Measurements from ENCODE around the gene C7. TPM values are rescaled to one million over a fixed set of nuclear protein-coding genes. Genes with fewer than 3 reads are reported as not detected.
"Not testable (repeated sequence)": the region's sequence is repeated elsewhere in the genome, so short reads cannot be mapped to it uniquely, and the experiment has no call there.

C7 gene
- 100 to 1,000 TPM; 179 to 208 (median 206) TPM for polyA plus RNA-seq (ENCODE audit: insufficient read length in 3 of 3)

DNA sequence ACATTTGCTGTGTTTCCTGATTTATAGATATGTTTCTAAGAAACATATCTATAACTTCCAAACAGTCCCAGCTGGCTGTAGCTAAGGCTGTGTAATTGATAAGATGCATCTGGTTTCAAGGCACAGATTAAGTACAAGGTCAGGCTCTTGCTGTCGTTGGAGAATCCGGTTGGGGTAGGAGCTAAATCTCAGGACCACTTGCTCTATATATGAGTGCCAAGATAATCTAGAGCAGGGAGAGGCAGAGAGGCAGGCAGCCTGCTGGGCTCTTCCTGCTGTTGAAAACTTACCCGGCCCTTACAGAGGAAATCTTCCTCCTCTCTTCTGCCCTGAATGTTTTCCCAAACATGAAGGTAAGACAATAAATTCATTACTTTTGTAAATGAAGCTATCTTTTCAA lies at the start of gene C7:
C7 (plus strand) TSS at position 234 of the 400 bp plus-strand sequence; CDS start at position 348, 114 bp downstream.
- peak in 2 of 3 donors; percentile 37 to 57 for DNase-seq (ENCODE audit: low read depth in 3 of 3, low spot score in 2 of 3)

DNA sequence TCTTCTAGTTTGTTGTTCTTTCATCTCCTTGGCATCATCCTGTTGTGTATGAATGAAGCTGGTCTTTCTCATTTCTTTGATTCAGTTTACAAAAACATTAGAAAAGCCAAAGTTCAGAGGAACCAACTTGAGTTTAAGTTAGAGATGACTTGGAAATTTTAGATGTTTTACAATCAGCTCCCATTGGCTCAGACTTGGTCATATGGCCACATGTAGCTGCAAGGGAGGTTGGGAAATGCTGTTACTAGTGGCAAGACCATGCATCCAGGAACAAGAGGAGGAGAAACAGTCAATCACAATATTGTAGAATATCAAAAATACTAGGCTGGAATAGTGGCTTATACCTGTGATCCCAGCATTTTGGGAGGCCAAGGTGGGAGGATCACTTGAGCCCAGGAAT lies 48.6 kb upstream of the C7 start:
- DNase-seq (ENCODE audit: low read depth in 3 of 3, low spot score in 2 of 3) = no peak

DNA sequence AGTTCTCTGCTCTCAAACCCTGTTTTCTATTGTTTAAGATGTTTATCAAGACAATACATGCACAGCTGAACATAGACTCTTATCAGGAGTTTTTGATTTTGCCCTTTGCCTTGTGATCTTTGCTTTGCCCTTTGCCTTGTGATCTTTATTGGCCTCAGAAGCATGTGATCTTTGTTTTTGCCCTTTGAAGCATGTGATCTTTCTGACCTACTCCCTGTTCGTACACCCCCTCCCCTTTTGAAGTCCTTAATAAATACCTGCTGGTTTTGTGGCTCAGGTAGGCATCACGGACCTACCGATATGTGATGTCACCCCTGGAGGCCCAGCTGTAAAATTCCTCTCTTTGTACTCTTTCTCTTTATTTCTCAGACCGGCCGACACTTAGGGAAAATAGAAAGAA lies 44.3 kb upstream of the C7 start:
- not testable (repeated sequence) for DNase-seq (ENCODE audit: low read depth in 3 of 3, low spot score in 2 of 3)

DNA sequence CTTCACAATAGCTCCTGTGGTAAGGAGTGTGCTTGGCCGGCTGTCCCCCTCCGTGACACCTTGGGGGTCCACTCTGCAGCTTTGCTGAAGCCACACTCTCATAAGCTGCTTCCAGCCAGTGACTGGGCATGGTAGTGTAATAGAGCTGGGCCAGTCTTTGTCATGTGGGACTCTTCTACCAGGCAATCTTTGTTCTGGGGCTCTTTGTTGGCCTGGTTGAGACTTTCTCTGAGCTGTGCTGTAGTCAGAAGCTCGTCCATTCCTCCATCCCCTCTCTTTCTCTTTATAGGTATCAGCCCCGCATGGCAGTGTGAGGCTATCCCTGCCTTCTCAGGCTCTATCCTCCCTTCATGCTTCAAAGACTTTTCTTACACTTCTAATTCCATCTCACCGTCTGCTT lies 42.5 kb upstream of the C7 start:
- DNase-seq (ENCODE audit: low read depth in 3 of 3, low spot score in 2 of 3) = no peak

DNA sequence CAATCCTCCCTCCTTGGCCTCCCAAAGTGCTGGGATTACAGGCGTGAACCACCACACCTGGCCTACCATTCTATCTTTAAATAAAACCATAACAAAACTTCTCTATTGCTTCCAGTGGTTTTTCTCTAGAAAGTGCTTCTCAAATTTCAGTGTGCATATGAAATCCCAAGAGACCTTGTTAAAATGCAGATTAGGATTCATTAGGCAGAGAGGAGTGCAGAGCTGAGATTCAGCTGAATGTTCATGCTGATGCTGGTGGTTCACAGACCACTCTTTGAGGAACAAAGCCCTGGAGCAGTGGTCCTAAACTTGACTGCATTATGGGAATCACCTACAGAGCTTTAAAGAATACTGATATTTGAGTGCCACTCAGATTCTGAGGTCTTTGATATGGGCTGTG lies 39.9 kb upstream of the C7 start:
- no peak for DNase-seq (ENCODE audit: low read depth in 3 of 3, low spot score in 2 of 3)

DNA sequence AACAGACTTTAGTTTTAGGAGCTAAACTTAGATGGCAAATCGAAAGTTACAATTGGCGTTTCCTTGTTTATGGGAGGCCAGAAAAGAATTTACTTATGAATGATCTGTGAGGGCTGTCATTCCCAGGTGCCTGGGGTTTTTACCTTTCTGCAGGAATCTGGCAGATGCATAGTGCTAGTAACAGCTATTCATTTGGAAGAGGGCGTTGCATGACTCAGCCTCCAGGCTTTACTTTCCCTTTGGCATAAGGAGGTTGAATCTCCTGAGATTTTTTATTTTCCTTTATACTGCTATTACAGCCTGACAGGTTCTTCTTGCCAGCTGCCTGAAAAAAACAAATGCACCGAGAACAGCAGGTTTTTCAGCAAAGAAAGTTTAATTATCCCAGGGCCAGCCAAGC lies 38.1 kb upstream of the C7 start:
- DNase-seq (ENCODE audit: low read depth in 3 of 3, low spot score in 2 of 3) = no peak

DNA sequence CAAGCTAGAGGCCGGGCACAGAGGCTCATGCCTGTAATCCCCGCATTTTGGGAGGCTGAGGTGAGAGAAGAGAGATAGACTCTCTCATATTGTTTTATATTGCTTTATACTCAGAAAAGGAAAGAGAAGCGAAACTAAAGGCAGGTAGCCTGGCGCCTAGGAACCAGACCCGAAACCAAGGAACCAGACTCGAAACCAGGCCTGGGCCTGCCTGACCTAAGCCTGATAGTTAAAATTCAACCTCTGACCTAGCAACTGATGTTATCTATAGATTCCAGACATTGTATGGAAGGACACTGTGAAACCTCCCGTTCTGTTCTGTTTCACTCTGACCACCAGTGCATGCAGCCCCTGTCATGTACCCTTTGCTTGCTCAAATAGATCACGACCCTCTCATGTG lies 37.0 kb upstream of the C7 start:
- DNase-seq (ENCODE audit: low read depth in 3 of 3, low spot score in 2 of 3) = not testable (repeated sequence)

DNA sequence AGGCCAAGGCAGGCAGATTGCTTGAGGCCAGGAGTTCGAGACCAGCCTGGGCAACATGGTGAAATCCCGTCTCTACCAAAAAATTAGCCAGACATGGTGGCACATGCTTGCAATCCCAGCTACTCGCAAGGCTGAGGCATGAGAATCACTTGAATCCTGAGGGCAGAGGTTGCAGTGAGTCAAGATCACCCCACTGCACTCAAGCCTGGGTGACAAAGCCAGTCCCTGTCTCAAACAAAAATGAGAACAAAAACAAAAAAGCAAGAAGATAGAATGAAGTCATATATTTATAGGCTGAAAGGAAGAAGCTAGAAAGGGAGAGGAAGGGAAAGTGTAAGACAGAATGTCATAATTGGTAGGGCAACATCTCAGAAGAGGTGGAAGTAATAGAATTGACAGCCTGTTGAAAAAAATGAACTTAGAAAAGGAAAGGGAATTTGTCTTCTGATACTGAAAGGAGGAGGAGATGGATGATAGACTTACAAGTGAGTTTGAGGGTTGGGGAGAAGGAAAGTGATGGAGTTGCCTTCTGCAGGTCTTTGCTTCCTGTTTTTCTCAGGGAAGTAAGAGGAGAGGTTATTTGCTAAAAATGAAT lies 35.9 kb upstream of the C7 start:
- no peak for DNase-seq (ENCODE audit: low read depth in 3 of 3, low spot score in 2 of 3)

DNA sequence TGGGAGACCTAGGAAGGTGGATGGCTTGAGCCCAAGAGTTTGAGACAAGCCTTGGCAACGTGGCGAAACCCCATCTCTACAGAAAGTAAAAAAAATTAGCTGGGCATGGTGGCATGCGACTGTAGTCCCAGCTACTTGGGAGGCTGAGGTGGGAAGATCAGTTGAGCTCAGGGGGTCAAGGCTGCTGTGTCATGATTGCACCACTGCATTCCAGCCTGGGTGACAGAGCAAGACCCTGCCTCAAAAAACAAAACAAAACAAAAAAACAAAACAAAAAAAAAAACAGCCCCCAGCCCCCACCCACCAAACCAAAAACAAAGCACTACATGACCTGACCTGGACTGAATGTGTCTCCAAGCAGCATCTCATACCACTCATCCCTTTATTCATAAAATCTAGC lies 33.3 kb upstream of the C7 start:
- no peak for DNase-seq (ENCODE audit: low read depth in 3 of 3, low spot score in 2 of 3)

DNA sequence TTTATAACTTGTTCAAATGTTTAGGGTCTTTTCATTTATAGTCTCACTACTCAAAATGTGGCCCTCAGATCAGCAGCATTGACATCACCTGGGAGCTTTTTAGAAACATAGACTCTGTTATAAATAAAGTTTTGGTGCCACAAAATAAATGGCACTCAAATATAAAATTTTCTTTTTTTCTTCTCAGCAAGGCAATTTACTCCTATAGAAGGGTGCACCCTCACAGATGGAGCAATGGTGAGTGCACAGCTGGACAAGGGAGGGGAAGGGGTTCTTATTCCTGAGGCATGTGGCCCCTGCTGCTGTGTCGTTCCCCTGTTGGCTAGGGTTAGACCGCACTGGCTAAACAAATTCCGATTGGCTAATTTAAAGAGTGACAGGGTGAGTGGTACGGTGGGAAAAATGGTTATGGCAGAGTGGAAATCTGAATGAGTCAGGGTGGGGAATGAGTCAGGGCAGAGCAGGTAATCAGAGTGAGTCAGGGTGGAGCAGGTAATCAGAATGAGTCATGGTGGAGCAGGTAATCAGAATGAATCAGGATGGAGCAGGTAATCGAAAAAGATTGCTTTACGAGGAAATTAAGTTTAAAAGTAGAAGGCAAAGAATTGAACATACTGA lies 31.8 kb upstream of the C7 start:
- DNase-seq (ENCODE audit: low read depth in 3 of 3, low spot score in 2 of 3) = no peak

DNA sequence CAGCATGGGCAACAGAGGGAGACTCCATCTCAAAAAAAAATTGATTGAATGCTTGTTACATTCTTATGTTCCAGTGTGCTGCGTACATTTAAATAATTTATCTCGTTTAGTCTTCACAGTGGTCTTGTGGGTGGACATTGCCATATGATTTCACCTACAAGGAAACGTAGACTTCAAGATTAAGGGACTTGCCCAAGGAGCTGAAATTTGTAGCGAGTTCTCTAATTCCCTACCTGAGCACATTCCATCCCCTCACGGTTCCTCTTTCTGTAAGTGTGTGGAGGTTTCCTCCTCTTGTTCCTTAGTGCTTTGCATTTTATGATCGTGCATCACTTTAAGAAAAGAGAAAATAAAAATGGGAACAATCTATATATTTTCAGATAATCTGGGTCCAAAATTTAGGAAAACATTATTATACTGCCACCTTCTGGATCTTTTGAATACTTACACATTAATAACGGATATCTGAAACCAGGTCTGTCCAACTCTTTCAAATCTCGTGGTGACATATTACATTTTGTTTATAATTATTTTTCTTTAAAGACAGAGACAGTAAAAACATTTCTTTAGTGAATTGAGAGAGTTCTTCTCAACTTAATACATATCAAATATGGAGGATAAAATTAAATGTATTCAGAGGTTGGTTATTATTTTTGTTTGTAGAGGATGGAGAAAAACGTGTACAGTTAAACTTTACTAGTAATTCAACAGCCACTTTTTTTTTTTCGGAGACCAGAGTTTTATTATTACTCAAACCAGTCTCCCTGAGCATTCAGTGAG lies 29.9 kb upstream of the C7 start:
- peak in 1 of 3 donors; percentile 10 for DNase-seq (ENCODE audit: low read depth in 3 of 3, low spot score in 2 of 3)

DNA sequence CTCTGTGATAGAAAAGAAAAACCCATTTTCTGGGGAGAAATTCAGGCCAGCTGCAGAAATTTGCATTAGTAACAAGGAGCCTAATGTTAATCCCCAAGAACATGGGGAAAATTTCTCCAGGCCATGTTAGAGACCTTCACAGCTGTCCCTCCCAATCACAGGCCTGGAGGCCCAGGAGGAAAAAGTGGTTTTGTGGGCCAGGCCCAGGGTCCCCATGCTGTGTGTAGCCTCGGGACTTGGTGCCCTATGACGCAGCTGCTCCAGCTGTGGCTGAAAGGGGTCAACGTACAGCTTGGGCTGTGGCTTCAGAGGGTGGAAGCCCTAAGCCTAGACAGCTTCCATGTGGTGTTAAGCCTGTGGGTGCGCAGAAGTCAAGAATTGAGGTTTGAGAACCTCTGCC lies 27.0 kb upstream of the C7 start:
- no peak for DNase-seq (ENCODE audit: low read depth in 3 of 3, low spot score in 2 of 3)

DNA sequence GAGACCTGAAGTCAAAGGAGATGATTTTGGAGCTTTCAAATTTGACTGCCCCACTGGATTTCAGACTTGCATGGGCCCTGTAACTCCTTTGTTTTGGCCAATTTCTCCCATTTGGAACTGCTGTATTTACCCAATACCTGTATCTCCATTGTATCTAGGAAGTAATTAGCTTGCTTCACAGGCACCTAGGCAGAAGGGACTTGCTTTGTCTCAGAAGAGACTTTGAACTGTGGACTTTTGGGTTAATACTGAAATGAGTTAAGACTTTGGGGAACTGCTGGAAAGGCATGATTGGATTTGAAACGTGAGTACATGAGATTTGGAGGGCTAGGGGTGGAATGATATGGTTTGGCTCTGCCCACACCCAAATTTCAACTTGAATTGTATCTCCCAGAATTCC lies 26.2 kb upstream of the C7 start:
- not testable (repeated sequence) for DNase-seq (ENCODE audit: low read depth in 3 of 3, low spot score in 2 of 3)

DNA sequence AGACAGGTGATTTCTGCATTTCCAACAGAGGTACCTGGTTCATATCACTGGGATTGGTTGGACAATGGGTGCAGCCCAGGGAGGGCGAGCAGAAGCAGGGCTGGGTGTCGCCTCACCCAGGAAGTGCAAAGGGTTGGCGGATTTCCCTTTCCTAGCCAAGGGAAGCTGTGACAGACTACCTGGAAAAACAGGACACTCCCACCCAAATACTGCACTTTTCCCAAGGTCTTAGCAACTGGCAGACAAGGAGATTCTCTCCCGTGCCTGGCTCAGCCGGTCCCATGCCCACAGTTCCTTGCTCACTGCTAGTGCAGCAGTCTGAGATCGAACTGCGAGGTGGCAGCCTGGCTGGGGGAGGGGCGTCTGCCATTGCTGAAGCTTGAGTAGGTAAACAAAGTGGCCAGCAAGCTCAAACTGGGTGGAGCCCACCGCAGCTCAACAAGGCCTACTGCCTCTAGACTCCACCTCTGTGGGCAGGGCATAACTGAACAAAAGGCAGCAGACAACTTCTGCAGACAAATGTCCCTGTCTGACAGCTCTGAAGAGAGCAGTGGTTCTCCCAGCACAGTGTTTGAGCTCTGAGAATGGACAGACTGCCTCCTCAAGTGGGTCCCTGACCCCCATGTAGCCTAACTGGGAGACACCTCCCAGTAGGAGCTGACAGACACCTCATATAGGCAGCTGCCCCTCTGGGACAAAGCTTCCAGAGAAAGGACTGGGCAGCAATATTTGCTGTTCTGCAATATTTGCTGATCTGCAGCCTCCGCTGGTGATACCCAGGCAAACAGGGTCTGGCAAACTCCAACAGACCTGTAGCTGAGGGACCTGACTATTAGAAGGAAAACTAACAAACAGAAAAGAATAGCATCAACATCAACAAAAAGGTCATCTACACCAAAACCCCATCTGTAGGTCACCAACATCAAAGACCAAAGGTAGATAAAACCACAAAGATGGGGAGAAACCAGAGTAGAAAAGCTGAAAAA lies 13.6 kb upstream of the C7 start:
- DNase-seq (ENCODE audit: low read depth in 3 of 3, low spot score in 2 of 3) = not testable (repeated sequence)

DNA sequence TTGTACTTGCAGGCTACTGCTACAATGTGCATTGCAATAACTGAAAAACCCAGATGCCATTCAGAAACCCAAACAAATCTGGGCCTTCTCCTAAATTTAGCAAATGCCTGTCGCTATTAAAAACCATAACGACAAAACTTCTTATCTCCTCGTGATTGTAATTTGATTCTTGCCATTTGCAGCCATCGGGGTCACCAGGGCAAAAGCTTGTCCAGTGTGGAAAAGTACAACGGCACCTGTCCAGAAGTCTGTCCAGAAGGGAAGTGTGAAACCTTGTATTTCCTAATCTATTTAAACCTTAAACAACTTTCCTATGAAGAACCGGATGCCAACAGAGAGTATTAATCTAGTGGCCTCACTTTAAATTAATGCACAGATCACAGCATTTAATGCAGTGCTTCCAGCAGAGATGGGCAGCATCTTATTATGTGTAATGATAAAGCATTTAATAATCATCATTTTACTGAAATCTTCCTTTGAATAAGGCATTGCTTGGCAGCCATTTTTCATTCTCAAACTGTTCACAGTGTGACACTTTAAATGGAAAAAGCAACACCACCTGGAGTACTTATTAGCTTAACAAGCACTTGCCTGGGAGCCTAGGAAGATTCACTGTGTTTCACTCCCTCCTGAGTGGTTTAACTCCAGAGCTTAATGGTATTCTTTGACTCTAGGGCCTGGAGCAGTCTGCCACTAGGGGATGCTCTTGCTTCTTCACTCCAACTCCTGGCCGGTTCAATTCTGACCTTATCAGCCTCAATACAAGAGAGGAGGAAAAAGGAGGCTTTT lies 4.9 kb upstream of the C7 start:
- peak; percentile 46 to 57 (median 51) for DNase-seq (ENCODE audit: low read depth in 3 of 3, low spot score in 2 of 3)

DNA sequence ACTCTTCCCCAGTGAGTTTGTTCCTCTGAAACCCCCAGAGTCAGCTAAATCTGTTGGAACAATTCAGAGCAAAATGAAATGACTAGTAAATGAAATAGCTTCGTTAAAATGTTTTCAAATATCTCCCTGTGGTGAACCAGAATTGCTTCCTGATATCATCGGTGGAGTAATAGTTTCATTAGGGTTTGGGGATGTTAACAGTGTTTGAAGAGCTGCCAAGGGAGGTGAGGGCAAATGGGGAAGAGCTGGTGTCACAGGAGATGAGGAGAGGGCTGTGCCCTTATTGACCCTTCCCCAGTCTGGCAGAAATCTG lies 4.3 kb upstream of the C7 start:
- DNase-seq (ENCODE audit: low read depth in 3 of 3, low spot score in 2 of 3) = no peak

DNA sequence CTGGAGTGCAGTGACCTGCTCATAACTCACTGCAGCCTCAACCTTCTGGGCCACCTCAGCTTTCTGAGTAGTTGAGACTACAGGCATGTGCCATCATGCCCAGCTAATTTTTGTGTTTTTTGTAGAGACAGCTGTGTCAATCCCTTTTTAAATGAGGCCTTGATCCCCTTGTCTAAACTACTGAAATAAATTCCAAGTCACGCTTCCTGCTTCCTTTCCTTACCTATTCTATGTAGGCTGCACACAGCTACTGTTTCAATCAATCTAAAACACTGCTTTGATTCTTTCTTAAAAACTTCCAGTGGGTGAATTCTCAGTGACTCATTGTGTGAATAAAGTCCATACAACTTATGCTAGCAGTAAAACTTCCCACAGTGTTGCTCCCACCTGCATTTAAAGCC lies 2.9 kb upstream of the C7 start:
- DNase-seq (ENCODE audit: low read depth in 3 of 3, low spot score in 2 of 3) = no peak

DNA sequence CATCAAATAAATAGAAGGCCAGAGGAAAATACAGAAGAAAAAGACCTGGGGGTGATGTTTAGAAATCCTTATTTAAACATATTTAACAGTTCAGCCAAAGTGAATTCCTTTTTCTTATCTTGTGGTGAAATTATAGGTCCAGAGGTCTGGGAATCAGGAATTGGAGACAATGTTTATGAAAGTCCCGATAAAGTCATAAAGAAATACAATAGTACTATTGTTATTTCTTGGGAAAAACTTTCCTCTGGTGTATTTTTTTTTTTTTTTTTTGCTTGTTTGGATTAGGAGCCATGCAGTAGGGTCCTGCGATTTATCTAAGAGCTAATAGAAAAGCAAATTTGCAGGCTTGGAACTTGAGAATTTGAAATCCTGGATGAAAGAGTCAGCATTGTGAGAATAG lies 426 bp downstream of the C7 start:
- DNase-seq (ENCODE audit: low read depth in 3 of 3, low spot score in 2 of 3) = no peak

DNA sequence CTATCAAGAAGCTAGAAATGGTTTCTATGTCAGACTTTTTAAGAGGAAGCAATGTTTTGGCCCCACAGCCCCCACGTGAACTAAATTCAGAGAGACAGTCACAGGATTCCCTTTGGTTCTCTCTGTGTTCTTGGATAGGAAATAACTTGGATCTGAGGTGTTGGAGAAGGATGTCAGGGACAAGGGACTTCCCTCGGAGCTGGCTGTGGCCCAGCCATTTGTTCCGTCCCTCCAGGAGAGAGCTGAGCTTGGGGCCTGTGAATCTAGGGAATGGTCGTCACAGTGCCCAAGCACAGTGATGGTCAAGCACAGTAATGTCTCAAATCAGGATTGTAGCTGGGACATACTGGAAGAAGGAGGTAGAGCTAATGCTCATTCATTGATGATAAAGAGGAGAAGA lies 2.0 kb downstream of the C7 start:
- no peak for DNase-seq (ENCODE audit: low read depth in 3 of 3, low spot score in 2 of 3)

DNA sequence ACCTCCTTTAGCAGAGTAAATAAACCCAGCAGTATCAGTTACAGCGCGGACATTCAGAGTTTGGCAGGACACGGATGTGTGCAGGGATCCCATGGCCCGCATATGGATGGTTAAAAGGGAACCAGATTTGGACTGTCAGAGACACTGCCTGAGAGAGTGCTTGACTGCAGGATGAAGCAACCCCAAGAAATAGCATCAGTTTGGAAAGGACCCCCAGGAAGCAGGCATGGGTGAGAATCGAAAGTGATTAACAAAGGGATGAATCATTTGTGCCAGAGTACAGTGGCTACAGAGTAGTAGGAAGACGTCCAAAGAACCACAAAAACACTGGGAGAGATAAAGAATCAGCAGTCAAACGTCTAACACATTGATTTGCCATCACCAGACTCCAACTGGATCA lies 5.5 kb downstream of the C7 start:
- DNase-seq (ENCODE audit: low read depth in 3 of 3, low spot score in 2 of 3) = no peak
